HL-60 (cell line): Measurements from ENCODE around the gene DGLUCY.

ENCODE experiments used
- DNase-seq, 2 experiments: peaks; one replicate each; pipeline ENCODE4 v3.0.0-alpha.2; 2010 to 2020; ENCODE audit warnings: low read depth in 1 of 2, low spot score in 1 of 2
- H3K27ac ChIP-seq: fragments of 250-450 bp; sonication (Bioruptor Pico); replicated peaks from 2 replicates; pipeline ENCODE4 v1.5.1; 2020; ENCODE audit warnings: mild to moderate bottlenecking, moderate library complexity
- H3K27me3 ChIP-seq: fragments of 250-450 bp; sonication (Bioruptor Pico); 2 replicates; pipeline ENCODE4 v1.5.1; 2021; ENCODE audit warnings: mild to moderate bottlenecking, moderate library complexity; ENCODE audit not compliant: insufficient read depth, poor library complexity, severe bottlenecking
- H3K4me3 ChIP-seq: replicated peaks from 2 replicates; pipeline ENCODE4 v1.5.1; 2011; ENCODE audit warnings: mild to moderate bottlenecking, control low read depth, low read length; ENCODE audit not compliant: insufficient read depth
- GABPA ChIP-seq: IDR thresholded peaks from 2 replicates; pipeline ENCODE4 v1.6.1; 2012; ENCODE audit warnings: low read depth
- POLR2AphosphoS5 ChIP-seq: IDR thresholded peaks from 2 replicates; pipeline ENCODE4 v1.6.1; 2012; ENCODE audit warnings: low read depth
- REST ChIP-seq: IDR thresholded peaks from 2 replicates; pipeline ENCODE4 v1.6.1; 2012; ENCODE audit warnings: low read depth; ENCODE audit not compliant: insufficient replicate concordance
- SPI1 ChIP-seq: IDR thresholded peaks from 2 replicates; pipeline ENCODE4 v1.6.1; 2012; ENCODE audit warnings: low read depth, mild to moderate bottlenecking, borderline replicate concordance
- TF ChIP-seq, protein P1 (sequence below): IDR thresholded peaks from one replicate; pipeline ENCODE4 v1.5.1; 2011; ENCODE audit warnings: low read length, control low read depth, inconsistent platforms; ENCODE audit not compliant: insufficient read depth

DGLUCY gene

GRCh38 chr14:91100102-91100501 lies 13.8 kb upstream of the DGLUCY start:
- TF ChIP-seq REST (no peak), GABPA (no peak), POLR2AphosphoS5 (no peak), SPI1 (no peak)
- TF ChIP-seq, protein P1, sequence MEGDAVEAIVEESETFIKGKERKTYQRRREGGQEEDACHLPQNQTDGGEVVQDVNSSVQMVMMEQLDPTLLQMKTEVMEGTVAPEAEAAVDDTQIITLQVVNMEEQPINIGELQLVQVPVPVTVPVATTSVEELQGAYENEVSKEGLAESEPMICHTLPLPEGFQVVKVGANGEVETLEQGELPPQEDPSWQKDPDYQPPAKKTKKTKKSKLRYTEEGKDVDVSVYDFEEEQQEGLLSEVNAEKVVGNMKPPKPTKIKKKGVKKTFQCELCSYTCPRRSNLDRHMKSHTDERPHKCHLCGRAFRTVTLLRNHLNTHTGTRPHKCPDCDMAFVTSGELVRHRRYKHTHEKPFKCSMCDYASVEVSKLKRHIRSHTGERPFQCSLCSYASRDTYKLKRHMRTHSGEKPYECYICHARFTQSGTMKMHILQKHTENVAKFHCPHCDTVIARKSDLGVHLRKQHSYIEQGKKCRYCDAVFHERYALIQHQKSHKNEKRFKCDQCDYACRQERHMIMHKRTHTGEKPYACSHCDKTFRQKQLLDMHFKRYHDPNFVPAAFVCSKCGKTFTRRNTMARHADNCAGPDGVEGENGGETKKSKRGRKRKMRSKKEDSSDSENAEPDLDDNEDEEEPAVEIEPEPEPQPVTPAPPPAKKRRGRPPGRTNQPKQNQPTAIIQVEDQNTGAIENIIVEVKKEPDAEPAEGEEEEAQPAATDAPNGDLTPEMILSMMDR: no peak
- Histone ChIP-seq H3K27ac (no peak overlapping the region), H3K27me3 (no peaks in the 10 kb centered on the region), H3K4me3 (no peak overlapping the region)
- no peak for DNase-seq

- TF ChIP-seq SPI1: no peak
- TF ChIP-seq, protein P1: no peak
- no peak for TF ChIP-seq POLR2AphosphoS5
- no peak for TF ChIP-seq GABPA
- TF ChIP-seq REST: no peak
- Histone ChIP-seq H3K4me3 (no peak overlapping the region), H3K27me3 (no peaks in the 10 kb centered on the region), H3K27ac (no peak overlapping the region)
- no peak for DNase-seq
Measured at GRCh38 chr14:91103116-91103515, 10.8 kb upstream of the DGLUCY start.

- peak in 1 of 2 experiments; percentile 23 for DNase-seq
- no peak for TF ChIP-seq REST
- TF ChIP-seq SPI1: peak; percentile 92
- H3K27ac ChIP-seq: peak overlapping the region; percentile 59
Measured at GRCh38 chr14:91108941-91109611, 4.8 kb upstream of the DGLUCY start.

More at GRCh38 chr14:91108941-91109611, 4.8 kb upstream of the DGLUCY start:
- Histone ChIP-seq H3K4me3 (no peak overlapping the region), H3K27me3 (no peaks in the 10 kb centered on the region)
